HG03378 (cell line): Measurements from ENCODE around the gene CDH12.
"Not testable (repeated sequence)": the region's sequence is repeated elsewhere in the genome, so short reads cannot be mapped to it uniquely, and the experiment has no call there.

Experiments used
- ATAC-seq: cut with Tn5 transposase; IDR thresholded peaks from one replicate; pipeline ENCODE4 v1.9.1; 2021; ENCODE audit warnings: mild to moderate bottlenecking, moderate library complexity; ENCODE audit not compliant: unreplicated experiment

Gene CDH12

GRCh38 chr5:22471154-22471553 is 382.0 kb downstream of the CDH12 start:
- no peak for ATAC-seq

- ATAC-seq, result no peak
These were observed 382.7 kb downstream of the CDH12 start for GRCh38 chr5:22470408-22470807.

- no peak for ATAC-seq
These were observed 387.5 kb downstream of the CDH12 start for GRCh38 chr5:22465616-22466015.

- ATAC-seq, result no peak
These were observed 388.0 kb downstream of the CDH12 start for GRCh38 chr5:22465177-22465576.

- no peak for ATAC-seq
These were observed 393.0 kb downstream of the CDH12 start for GRCh38 chr5:22460189-22460588.

- ATAC-seq, result no peak
These were observed 420.2 kb downstream of the CDH12 start for GRCh38 chr5:22432905-22433304.

GRCh38 chr5:22431840-22432239 is 421.3 kb downstream of the CDH12 start:
- no peak for ATAC-seq

GRCh38 chr5:22431406-22431805 is 421.7 kb downstream of the CDH12 start:
- ATAC-seq, result no peak

GRCh38 chr5:22411554-22412349 is 441.4 kb downstream of the CDH12 start:
- no peak for ATAC-seq

DNA sequence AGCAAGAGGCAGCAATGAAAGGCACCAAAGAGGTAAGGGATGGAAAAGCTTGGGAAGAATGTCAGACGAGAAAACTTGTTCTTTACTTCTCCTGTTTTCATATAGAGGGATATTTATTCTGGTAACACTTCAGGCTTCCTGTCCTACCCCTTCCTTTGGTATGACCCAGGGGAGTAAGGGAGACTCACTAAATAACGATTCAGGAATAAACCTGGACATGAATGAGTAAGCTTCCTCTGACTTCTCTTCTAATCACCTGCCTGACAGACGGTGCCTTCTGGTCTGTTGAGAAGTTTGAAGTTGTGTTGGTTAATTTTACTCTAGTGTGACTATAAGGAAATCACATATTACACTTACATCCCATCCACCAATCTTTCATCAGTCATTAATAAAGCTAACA is 461.2 kb downstream of the CDH12 start:
- ATAC-seq, result no peak

DNA sequence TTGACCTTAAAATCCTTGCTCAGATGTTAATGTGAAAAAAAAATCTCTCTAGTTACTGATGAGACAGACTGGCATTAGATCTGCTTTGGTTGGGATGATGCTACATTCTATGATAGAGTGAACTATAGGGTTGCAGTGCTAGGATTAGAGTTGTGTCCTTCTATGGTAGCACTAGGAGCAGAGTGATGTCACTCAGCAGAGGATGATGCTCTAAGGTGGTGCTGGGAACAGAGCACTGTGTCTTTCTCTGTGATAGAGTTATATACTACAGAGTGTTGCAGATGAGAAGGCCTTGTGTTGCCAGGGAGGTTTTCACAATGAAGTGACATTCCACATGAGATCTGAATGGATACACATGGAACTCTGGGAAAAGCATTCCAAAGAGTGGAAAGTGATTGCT is 462.3 kb downstream of the CDH12 start:
- ATAC-seq, result no peak

DNA sequence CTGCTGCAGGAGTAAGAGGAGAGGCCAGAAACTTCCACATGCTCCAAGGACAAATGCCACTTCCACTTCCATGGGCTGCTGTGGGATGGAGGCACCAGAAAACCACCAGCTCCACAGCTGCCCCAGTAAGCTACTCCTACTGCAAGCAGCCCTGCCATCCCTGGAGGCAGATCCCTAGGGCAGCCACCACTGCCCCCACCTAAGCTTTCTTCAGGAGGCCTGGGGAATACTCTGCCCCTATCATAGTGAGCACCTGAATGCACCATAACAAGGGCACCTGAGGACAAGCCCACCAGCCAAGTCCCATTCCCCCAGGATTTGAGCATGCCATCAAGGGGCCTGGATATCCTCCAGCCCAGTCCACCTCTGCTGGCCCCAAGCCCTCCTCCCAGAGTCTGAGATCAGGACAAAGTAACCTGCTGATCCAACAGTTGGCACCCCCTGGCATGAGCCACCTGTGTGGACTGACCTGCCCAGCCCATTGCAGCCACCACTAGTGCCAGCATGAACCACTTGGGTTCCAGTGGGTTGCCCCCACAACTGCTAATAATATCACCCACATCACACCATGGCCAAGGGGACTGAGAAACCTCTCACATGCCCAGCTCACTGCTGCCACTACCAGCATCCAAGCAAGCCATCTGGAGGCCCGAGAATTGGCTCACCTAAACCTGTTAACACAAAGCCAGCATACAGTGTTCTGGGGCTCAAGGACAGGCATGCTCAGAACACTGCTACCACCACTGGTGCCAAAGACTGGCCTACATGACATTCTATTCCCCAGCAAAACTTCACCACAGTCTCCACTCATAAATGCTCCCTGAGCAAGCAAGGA is 480.1 kb downstream of the CDH12 start:
- no peak for ATAC-seq

GRCh38 chr5:22372376-22372775 is 480.8 kb downstream of the CDH12 start:
- no peak for ATAC-seq

GRCh38 chr5:22354956-22355355 is 498.2 kb downstream of the CDH12 start:
- ATAC-seq, result no peak

DNA sequence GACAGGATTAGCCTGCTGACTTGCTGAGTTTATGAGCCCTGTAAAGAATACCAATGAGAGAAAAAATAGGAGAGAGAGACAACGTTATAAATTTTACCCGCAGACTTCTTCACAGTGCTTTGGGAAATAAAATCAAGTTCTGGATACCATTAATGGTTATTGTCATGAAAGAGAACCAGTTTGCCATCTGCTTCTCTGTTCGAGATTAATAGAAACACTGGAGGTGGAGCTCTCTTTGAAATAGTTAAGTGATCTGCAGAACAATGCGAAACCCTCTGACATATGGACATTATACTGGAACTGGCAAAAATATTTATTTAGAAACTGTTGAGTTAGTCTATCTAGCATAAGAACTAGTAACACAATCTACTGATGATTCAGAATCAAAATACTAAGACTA is 500.7 kb downstream of the CDH12 start:
- ATAC-seq, result no peak

GRCh38 chr5:22351178-22351577 is 502.0 kb downstream of the CDH12 start:
- ATAC-seq, result no peak

DNA sequence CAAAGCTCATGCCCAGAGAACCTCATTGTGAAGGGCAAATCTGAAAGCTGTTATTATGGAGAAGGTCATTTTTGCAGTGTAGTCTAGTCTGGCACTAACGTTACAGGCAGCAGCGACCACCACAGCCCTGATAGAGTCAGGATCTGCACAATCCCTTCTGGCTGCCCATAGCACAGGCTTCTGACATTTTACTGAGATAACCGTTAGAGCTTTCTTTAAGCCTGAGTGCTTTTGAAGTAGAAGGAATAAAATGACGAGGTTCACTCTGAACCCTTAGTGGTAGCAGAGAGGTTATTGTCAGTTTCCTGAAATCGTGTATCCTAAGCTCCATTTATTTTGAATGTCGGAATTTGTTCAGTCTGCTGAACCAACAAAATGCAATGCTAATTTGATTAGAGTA is 505.1 kb downstream of the CDH12 start:
- no peak for ATAC-seq

GRCh38 chr5:22344000-22344399 is 509.1 kb downstream of the CDH12 start:
- no peak for ATAC-seq

DNA sequence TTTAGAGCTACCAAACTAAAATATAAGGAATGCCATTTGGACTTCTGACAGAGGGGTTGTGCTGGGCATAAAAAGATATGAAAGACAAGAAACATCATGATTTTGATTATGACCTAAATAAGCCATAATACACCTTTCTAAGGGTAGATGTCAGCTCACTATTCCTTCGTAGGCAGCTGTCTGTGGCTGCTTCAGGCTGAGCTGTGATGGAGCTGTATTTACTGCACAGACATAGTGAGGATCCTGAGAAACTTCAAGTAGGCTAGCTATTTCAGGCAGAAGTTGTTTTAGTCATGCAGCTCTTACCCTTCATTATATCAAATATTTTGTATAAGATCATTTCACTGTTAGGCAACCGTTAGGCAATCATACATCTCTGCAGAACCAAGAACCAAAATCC is 511.7 kb downstream of the CDH12 start:
- no peak for ATAC-seq

- not testable (repeated sequence) for ATAC-seq
These were observed 520.2 kb downstream of the CDH12 start for GRCh38 chr5:22332949-22333348.

DNA sequence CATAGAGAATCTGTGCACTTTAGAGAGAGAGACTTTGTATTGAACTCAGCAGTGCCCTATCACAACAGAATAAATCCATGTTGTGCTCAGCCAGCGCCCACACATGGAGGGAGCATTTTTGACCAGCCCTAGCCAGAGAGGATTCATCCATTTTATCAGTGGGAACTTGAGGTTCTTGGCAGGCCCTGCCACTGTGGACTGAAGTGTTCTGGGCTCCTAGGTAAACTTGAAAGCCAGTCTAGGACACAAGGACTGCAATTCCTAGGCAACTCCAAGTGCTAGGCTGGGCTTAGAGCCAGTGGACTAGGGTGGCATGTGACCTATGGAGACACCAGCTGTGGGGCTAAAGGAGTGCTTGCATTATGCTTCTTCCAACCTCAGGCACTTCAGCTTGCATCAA is 523.5 kb downstream of the CDH12 start:
- no peak for ATAC-seq

DNA sequence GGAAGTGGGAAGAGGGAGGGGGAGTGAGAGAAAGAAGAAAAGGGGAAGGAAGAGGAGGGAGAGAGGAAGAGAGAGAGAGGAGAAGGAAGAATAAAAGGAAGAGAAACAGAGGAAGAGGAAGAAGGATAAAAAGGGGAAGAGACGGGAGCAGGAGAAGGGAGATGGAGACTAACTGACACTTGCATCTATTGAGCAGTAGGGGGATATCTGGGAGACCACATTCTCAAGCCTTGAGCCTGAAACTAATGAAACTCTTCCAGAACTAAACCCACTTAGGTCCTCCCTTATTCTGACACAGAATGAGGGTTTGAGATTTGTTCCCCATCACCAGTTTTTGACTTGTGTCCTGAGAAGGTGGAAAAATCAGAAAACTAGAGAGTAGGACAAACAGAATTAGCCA is 533.3 kb downstream of the CDH12 start:
- no peak for ATAC-seq
